Cardiac septum (tissue), 1 donor: ENCODE results near the gene NFASC. TPM values are rescaled to one million over a fixed set of nuclear protein-coding genes. Genes with fewer than 3 reads are reported as not detected.
A peak's percentile ranks its signal among the peaks of the same experiment; 100 is the strongest.

Experiments
- DNase-seq: peaks from one replicate; pipeline ENCODE4 v3.0.0-alpha.2; 2020; ENCODE audit warnings: low spot score
- intact Hi-C: fragments of 100-400 bp; cut with DNase I; formaldehyde crosslinking; loops from one replicate; pipeline ENCODE4 v1.14.0; 2022
- total RNA-seq: library from RNA; stranded (reverse); fragmentation: NEBNext Ultra II Directional; extraction: Animal tissue kit (Norgen Biotek cat#: 25700); gene quantifications from one replicate; pipeline ENCODE4 v1.2.1, GENCODE V29; 2021
- donor health status: DM: no; HTN: no; CAD: no.

Gene NFASC
- total RNA-seq, 1 donor from 2014 or later = 16.0 TPM

- peak; percentile 33 for DNase-seq
- intact Hi-C loops = loop anchor here (10.0 kb wide), 1 partner anchor 260 kb away; no protein-coding TSS in a partner anchor
Observed at GRCh38 chr1:205064741-205065316, 194.2 kb downstream of the NFASC start.

- no peak for DNase-seq
- intact Hi-C loops = loop anchor here (10.0 kb wide), 1 partner anchor 261 kb away; no protein-coding TSS in a partner anchor
Observed at GRCh38 chr1:205065666-205066065, 195.0 kb downstream of the NFASC start.

- DNase-seq = peak; percentile 67
- intact Hi-C loops = loop anchor here (10.0 kb wide), 1 partner anchor 261 kb away; no protein-coding TSS in a partner anchor
Observed at GRCh38 chr1:205066141-205066818, 195.6 kb downstream of the NFASC start.

- no peak for DNase-seq
- intact Hi-C loops = loop anchor here (10.0 kb wide), 1 partner anchor 262 kb away; no protein-coding TSS in a partner anchor
Observed at GRCh38 chr1:205067031-205067430, 196.4 kb downstream of the NFASC start.

GRCh38 chr1:205068001-205068400 lies 197.3 kb downstream of the NFASC start:
- no peak for DNase-seq
- intact Hi-C loops = loop anchor here (10.0 kb wide), 1 partner anchor 263 kb away; no protein-coding TSS in a partner anchor

GRCh38 chr1:205068457-205069040 lies 197.9 kb downstream of the NFASC start:
- DNase-seq = no peak
- intact Hi-C loops = loop anchor here (10.0 kb wide), 1 partner anchor 264 kb away; no protein-coding TSS in a partner anchor

GRCh38 chr1:205069371-205070125 lies 198.9 kb downstream of the NFASC start:
- intact Hi-C loops = loop anchor here (10.0 kb wide), 1 partner anchor 265 kb away; no protein-coding TSS in a partner anchor
- no peak for DNase-seq

- intact Hi-C loops = no loop called here
- no peak for DNase-seq
Observed at GRCh38 chr1:205071028-205071409, 200.4 kb downstream of the NFASC start.

- no peak for DNase-seq
- intact Hi-C loops = no loop called here
Observed at GRCh38 chr1:205071801-205072200, 201.1 kb downstream of the NFASC start.

- DNase-seq = no peak
- intact Hi-C loops = no loop called here
Observed at GRCh38 chr1:205072286-205072685, 201.6 kb downstream of the NFASC start.

Other genes with a start within 250 kb of the NFASC start
- gene LRRN2, start 185.1 kb upstream of the NFASC start, total RNA-seq = 1.6 TPM
- 0.30 TPM for gene CNTN2, start 172.3 kb downstream of the NFASC start, total RNA-seq
- 1.7 TPM for gene TMEM81, start 213.6 kb downstream of the NFASC start, total RNA-seq